BLaER1 treated with 17β-estradiol and CSF1 and Interleukin-3, amounts not matched to agents 10 nM and 100 nM (cell line): Measurements from ENCODE around the gene HOXA1.

ENCODE experiments used
- H3K27ac ChIP-seq, 11 experiments: shearing (Covaris generic); formaldehyde crosslinking; 2 replicates each; pipeline ENCODE4 v1.8.1; 2022
- H3K27me3 ChIP-seq, 11 experiments: shearing (Covaris generic); formaldehyde crosslinking; 2 replicates each; pipeline ENCODE4 v1.8.1; 2022
- H3K36me3 ChIP-seq, 11 experiments: shearing (Covaris generic); formaldehyde crosslinking; 2 replicates each; pipeline ENCODE4 v1.8.1; 2022
- H3K4me1 ChIP-seq, 10 experiments: shearing (Covaris generic); formaldehyde crosslinking; 2 replicates each; pipeline ENCODE4 v1.8.1; 2022
- H3K4me2 ChIP-seq, 11 experiments: shearing (Covaris generic); formaldehyde crosslinking; 2 replicates each; pipeline ENCODE4 v1.8.1; 2022
- H3K4me3 ChIP-seq, 10 experiments: shearing (Covaris generic); formaldehyde crosslinking; 2 replicates each; pipeline ENCODE4 v1.8.1; 2022
- H3K9ac ChIP-seq, 11 experiments: shearing (Covaris generic); formaldehyde crosslinking; 2 replicates each; pipeline ENCODE4 v1.8.1; 2022
- H3K9me3 ChIP-seq, 11 experiments: shearing (Covaris generic); formaldehyde crosslinking; replicated peaks in 1 of 11; 2 replicates each; pipeline ENCODE4 v1.8.1; 2022
- H4K20me1 ChIP-seq, 11 experiments: shearing (Covaris generic); formaldehyde crosslinking; 2 replicates each; pipeline ENCODE4 v1.8.1; 2022
- Cebpa-rat ChIP-seq, 11 experiments: shearing (Covaris generic); IDR thresholded peaks; 2 replicates each; pipeline ENCODE4 v1.8.1; 2022

HOXA1 gene

GRCh38 chr7:27141923-27142579, 46.3 kb upstream of the HOXA1 start:
- no peak overlapping the region for H3K27ac ChIP-seq
- no peak for TF ChIP-seq Cebpa-rat (IDR thresholded peaks at IDR 0.05)
- H3K4me1 ChIP-seq = peaks cover 4 to 11% (median 8%) of the 10 kb centered on the region in 10 experiments; a peak in 19 of 20 replicates
- peaks cover 0 to 16% (median 0%) of the 10 kb centered on the region in 11 experiments; a peak in 3 of 22 replicates for H3K36me3 ChIP-seq
- H3K4me2 ChIP-seq = no peak overlapping the region
- peaks cover 56 to 69% (median 62%) of the 10 kb centered on the region in 11 experiments for H3K9me3 ChIP-seq
- no peak overlapping the region for H3K9ac ChIP-seq
- peaks cover 57 to 80% (median 64%) of the 10 kb centered on the region in 11 experiments for H3K27me3 ChIP-seq
- H3K4me3 ChIP-seq = no peak overlapping the region
- H4K20me1 ChIP-seq = no peaks in the 10 kb centered on the region

GRCh38 chr7:27141137-27141922, 45.5 kb upstream of the HOXA1 start:
- peaks cover 0 to 16% (median 0%) of the 10 kb centered on the region in 11 experiments; a peak in 3 of 22 replicates for H3K36me3 ChIP-seq
- no peak overlapping the region for H3K4me3 ChIP-seq
- H4K20me1 ChIP-seq = no peaks in the 10 kb centered on the region
- peaks cover 8 to 16% (median 15%) of the 10 kb centered on the region in 10 experiments; a peak in 19 of 20 replicates for H3K4me1 ChIP-seq
- H3K9me3 ChIP-seq = peaks cover 49 to 64% (median 55%) of the 10 kb centered on the region in 11 experiments
- no peak overlapping the region for H3K9ac ChIP-seq
- H3K4me2 ChIP-seq = no peak overlapping the region
- no peak for TF ChIP-seq Cebpa-rat (IDR thresholded peaks at IDR 0.05)
- H3K27ac ChIP-seq = no peak overlapping the region
- H3K27me3 ChIP-seq = peaks cover 49 to 80% (median 64%) of the 10 kb centered on the region in 11 experiments

- Histone ChIP-seq H3K4me1 (peaks cover 16 to 27% (median 24%) of the 10 kb centered on the region in 10 experiments), H3K9me3 (peaks cover 38 to 61% (median 44%) of the 10 kb centered on the region in 11 experiments), H3K36me3 (peaks cover 0 to 9% (median 0%) of the 10 kb centered on the region in 11 experiments; a peak in 3 of 22 replicates), H4K20me1 (no peaks in the 10 kb centered on the region), H3K27me3 (peaks cover 39 to 76% (median 58%) of the 10 kb centered on the region in 11 experiments), H3K27ac (no peak overlapping the region), H3K4me2 (no peak overlapping the region), H3K4me3 (no peak overlapping the region), H3K9ac (no peak overlapping the region)
- TF ChIP-seq Cebpa-rat (IDR thresholded peaks at IDR 0.05) = no peak
These were observed 44.5 kb upstream of the HOXA1 start for GRCh38 chr7:27140126-27140857.

- TF ChIP-seq Cebpa-rat (IDR thresholded peaks at IDR 0.05) = no peak
- peaks cover 23 to 34% (median 31%) of the 10 kb centered on the region in 10 experiments for H3K4me1 ChIP-seq
- H3K4me3 ChIP-seq = no peak overlapping the region
- H3K27ac ChIP-seq = no peak overlapping the region
- no peaks in the 10 kb centered on the region for H4K20me1 ChIP-seq
- peaks cover 31 to 68% (median 50%) of the 10 kb centered on the region in 11 experiments for H3K27me3 ChIP-seq
- no peak overlapping the region for H3K9ac ChIP-seq
- H3K36me3 ChIP-seq = peaks cover 0 to 7% (median 0%) of the 10 kb centered on the region in 11 experiments; a peak in 2 of 22 replicates
- peaks cover 31 to 55% (median 37%) of the 10 kb centered on the region in 11 experiments for H3K9me3 ChIP-seq
- H3K4me2 ChIP-seq = no peak overlapping the region
These were observed 43.7 kb upstream of the HOXA1 start for GRCh38 chr7:27139334-27140125.

GRCh38 chr7:27138985-27139333, 43.2 kb upstream of the HOXA1 start:
- Histone ChIP-seq H3K9ac (no peak overlapping the region), H3K9me3 (peaks cover 25 to 50% (median 31%) of the 10 kb centered on the region in 11 experiments), H3K36me3 (peaks cover 0 to 4% (median 0%) of the 10 kb centered on the region in 11 experiments; a peak in 1 of 22 replicates), H3K4me1 (peaks cover 23 to 40% (median 32%) of the 10 kb centered on the region in 10 experiments), H4K20me1 (no peaks in the 10 kb centered on the region), H3K27me3 (peaks cover 26 to 63% (median 44%) of the 10 kb centered on the region in 11 experiments), H3K27ac (no peak overlapping the region), H3K4me3 (no peak overlapping the region), H3K4me2 (no peak overlapping the region)
- no peak for TF ChIP-seq Cebpa-rat (IDR thresholded peaks at IDR 0.05)

GRCh38 chr7:27138472-27138871, 42.7 kb upstream of the HOXA1 start:
- Histone ChIP-seq H3K4me3 (no peak overlapping the region), H3K4me1 (peaks cover 23 to 40% (median 32%) of the 10 kb centered on the region in 10 experiments), H3K27ac (no peak overlapping the region), H3K9ac (no peak overlapping the region), H3K4me2 (no peak overlapping the region), H3K36me3 (no peaks in the 10 kb centered on the region), H3K27me3 (peaks cover 21 to 58% (median 39%) of the 10 kb centered on the region in 11 experiments), H4K20me1 (no peaks in the 10 kb centered on the region), H3K9me3 (peaks cover 20 to 48% (median 31%) of the 10 kb centered on the region in 11 experiments)
- no peak for TF ChIP-seq Cebpa-rat (IDR thresholded peaks at IDR 0.05)

GRCh38 chr7:27137640-27138315, 42.0 kb upstream of the HOXA1 start:
- TF ChIP-seq Cebpa-rat (IDR thresholded peaks at IDR 0.05) = no peak
- H3K27me3 ChIP-seq = peaks cover 14 to 51% (median 32%) of the 10 kb centered on the region in 11 experiments
- H3K4me3 ChIP-seq = no peak overlapping the region
- H3K36me3 ChIP-seq = no peaks in the 10 kb centered on the region
- H3K9me3 ChIP-seq = peaks cover 13 to 41% (median 27%) of the 10 kb centered on the region in 11 experiments
- H3K4me1 ChIP-seq = peaks cover 23 to 40% (median 32%) of the 10 kb centered on the region in 10 experiments
- peak overlapping the region; percentile 33 to 86 (median 52); a peak in 19 of 22 replicates for H3K4me2 ChIP-seq
- no peaks in the 10 kb centered on the region for H4K20me1 ChIP-seq
- no peak overlapping the region for H3K9ac ChIP-seq
- H3K27ac ChIP-seq = no peak overlapping the region

- peaks cover 23 to 40% (median 32%) of the 10 kb centered on the region in 10 experiments for H3K4me1 ChIP-seq
- no peaks in the 10 kb centered on the region for H4K20me1 ChIP-seq
- H3K9ac ChIP-seq = no peak overlapping the region
- H3K27me3 ChIP-seq = peaks cover 0 to 26% (median 15%) of the 10 kb centered on the region in 11 experiments; a peak in 16 of 22 replicates
- TF ChIP-seq Cebpa-rat (IDR thresholded peaks at IDR 0.05) = no peak
- peak overlapping the region; percentile 15 to 86 (median 45); a peak in 16 of 22 replicates for H3K4me2 ChIP-seq
- peaks cover 20 to 44% (median 36%) of the 10 kb centered on the region in 11 experiments for H3K9me3 ChIP-seq
- no peak overlapping the region for H3K4me3 ChIP-seq
- H3K36me3 ChIP-seq = no peaks in the 10 kb centered on the region; a peak in 1 of 22 replicates
- H3K27ac ChIP-seq = no peak overlapping the region
These were observed 38.6 kb upstream of the HOXA1 start for GRCh38 chr7:27134392-27134791.
